ENCODE results near the gene SLC15A4.

SLC15A4 gene

DNA sequence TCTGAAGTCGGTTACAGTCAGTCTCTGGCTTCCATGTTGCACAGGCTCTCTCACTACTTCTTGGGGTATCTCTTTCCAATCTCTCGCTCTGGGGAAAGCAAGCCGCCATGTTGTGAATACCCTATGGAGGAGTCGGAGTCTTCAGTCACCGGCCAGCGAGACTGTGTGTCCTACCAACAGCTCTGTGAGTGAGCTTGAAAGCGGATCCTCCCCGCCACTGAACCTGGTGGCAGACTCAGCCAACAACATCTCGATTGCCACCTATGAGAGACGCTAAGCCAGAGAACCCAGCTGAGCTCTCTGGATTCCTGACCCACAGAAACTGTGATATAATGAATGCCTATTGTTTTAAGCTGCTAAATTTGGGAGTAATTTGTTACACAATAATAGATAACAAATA, 51.5 kb downstream of the SLC15A4 start:
- DNase-seq (ENCODE audit: low read depth): no peak
- TF ChIP-seq, protein P1, sequence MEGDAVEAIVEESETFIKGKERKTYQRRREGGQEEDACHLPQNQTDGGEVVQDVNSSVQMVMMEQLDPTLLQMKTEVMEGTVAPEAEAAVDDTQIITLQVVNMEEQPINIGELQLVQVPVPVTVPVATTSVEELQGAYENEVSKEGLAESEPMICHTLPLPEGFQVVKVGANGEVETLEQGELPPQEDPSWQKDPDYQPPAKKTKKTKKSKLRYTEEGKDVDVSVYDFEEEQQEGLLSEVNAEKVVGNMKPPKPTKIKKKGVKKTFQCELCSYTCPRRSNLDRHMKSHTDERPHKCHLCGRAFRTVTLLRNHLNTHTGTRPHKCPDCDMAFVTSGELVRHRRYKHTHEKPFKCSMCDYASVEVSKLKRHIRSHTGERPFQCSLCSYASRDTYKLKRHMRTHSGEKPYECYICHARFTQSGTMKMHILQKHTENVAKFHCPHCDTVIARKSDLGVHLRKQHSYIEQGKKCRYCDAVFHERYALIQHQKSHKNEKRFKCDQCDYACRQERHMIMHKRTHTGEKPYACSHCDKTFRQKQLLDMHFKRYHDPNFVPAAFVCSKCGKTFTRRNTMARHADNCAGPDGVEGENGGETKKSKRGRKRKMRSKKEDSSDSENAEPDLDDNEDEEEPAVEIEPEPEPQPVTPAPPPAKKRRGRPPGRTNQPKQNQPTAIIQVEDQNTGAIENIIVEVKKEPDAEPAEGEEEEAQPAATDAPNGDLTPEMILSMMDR (IDR thresholded peaks at IDR 0.05; ENCODE audit: low read length, missing control alignments): no peak
- H3K4me3 ChIP-seq (replicated peaks; ENCODE audit: low read depth, low read length): no peak overlapping the region

DNA sequence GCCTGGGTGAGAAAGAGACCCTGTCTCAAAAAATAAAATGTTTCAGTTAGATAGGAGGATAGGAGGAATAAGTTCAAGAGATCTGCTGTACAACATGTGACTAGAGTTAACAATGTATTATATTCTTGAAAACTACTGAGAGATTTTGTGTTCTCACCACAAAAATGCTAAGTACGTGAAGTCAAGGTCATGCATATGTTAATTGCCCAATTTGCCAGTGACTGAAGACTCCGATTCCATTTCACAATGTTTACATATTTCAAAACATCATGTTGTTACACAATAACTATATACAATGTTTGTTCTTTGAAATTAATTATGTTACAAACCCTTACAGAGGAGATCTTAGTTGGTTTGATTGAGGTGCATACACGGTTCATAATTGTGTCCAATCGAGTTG, 52.1 kb downstream of the SLC15A4 start:
- TF ChIP-seq, protein P1 (IDR thresholded peaks at IDR 0.05; ENCODE audit: low read length, missing control alignments): no peak
- H3K4me3 ChIP-seq (replicated peaks; ENCODE audit: low read depth, low read length): no peak overlapping the region
- DNase-seq (ENCODE audit: low read depth): no peak

DNA sequence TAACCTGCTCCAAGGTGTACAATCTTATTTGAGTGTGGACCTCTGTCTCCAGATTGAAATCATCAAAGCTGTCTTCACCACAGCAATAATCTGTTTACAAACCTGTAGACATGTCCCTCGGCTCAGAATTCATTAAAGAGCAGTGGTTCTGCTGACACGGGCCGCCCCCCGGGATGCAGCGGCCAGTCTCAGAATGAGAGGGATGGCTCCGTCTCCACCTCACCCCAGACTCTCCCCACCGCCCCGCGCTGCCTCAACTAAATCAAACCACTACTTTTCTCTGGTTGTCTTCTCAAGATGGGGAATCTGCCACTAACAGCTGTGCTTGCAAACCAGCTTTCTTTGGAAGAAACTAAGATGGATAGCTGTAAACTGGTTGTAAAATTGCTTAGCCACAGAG, 56.2 kb downstream of the SLC15A4 start:
- DNase-seq (ENCODE audit: low read depth): no peak
- no peak overlapping the region for H3K4me3 ChIP-seq (replicated peaks; ENCODE audit: low read depth, low read length)
- TF ChIP-seq, protein P1 (IDR thresholded peaks at IDR 0.05; ENCODE audit: low read length, missing control alignments): no peak

DNA sequence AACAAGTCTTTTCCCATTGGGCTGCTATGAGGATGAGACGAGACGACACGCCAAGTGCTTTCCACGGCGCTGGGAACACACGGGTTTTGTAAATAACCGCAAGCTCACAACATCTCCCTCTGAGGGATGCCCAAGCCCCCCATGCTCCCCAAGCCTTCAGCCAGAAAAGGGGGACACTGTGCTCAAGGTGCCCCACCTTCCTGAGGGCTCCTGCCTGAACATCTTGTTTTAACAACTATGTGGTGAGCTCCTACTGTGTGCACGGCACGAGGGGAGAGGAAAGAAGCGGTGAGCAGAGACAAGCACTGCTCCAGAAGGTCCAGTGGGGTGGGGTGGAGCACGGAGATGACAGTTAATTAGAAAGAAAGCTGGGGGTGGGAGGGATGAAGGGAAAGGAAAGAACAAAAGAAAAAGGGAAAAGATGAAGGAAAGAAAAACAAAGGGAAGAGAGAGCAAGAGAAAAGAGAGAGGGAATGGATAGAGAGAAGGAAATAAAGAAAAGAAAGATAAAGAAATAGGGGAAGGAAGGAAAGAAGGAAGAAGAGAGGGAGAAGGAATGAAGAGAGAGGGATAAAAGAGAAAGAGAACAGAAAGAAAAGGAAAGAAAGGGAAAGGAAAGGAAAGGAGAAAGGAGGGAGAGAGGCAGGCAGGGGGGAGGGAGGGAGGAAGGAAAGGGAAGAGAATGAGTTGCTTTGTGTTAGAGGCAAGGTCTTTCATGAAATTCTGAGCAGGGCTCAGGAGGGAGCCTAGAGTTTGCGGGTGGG, 56.8 kb downstream of the SLC15A4 start:
- DNase-seq (ENCODE audit: low read depth): no peak
- H3K4me3 ChIP-seq (replicated peaks; ENCODE audit: low read depth, low read length): no peak overlapping the region
- TF ChIP-seq, protein P1 (IDR thresholded peaks at IDR 0.05; ENCODE audit: low read length, missing control alignments): no peak

DNA sequence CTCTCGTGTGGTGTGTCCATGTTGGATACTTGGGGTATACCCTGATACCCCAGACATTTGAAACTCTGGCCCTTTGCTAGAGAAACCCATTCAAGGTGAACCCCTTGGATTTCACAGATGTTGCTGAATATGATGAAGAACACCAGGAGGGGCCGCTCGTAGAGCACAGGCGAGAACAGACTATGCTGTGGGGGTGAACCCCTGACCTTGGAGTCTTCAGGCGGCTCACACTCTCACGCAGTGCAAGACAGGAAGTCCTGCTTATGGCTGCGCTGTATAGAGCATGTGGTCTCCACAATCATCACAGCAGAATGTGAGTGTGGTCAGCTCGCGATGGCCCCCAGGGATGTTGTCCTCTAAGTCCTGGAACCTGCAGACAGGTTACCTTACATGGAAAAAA, 60.4 kb downstream of the SLC15A4 start:
- DNase-seq (ENCODE audit: low read depth): no peak
- H3K4me3 ChIP-seq (replicated peaks; ENCODE audit: low read depth, low read length): no peak overlapping the region
- TF ChIP-seq, protein P1 (IDR thresholded peaks at IDR 0.05; ENCODE audit: low read length, missing control alignments): no peak

DNA sequence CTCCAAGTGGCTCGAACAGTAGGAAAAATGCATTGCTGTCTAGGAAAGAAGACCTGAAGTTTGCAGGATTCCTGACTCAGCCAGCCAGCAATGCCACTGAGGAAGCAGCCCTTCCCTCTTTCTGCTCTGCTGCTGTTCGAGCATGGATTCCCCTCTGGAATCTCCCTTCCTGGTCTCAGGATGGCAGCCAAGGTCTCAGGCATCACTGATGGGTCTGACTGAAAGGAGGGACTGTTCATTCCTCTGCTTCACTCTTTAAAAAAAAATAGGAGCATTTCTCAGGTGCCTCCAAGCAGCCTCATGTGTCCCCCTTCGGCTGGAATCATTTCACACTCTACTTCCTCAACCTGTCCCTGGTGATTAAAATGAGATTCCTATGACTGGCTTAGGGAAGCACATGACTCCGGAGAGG, 62.4 kb downstream of the SLC15A4 start:
- TF ChIP-seq, protein P1 (IDR thresholded peaks at IDR 0.05; ENCODE audit: low read length, missing control alignments): no peak
- H3K4me3 ChIP-seq (replicated peaks; ENCODE audit: low read depth, low read length): no peak overlapping the region
- no peak for DNase-seq (ENCODE audit: low read depth)

DNA sequence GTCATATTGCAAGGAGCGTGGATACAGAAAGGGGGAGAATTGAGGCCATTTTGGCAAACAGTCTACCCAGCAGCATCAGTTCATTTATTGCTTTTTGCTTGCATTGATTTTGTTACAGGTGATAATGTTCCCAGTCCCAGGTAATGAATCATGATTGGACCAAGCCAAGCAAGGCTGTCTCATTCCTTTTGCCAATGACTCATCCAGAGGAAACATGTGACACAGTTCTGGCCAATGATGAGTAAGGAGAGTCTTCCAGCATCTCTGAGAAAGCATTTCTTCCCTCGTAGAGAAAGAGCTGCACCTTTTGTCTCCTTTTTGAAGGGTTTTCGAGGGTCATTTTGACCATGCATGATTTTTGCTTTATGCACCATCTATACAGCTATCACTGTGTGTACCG, 68.2 kb downstream of the SLC15A4 start:
- no peak overlapping the region for H3K4me3 ChIP-seq (replicated peaks; ENCODE audit: low read depth, low read length)
- no peak for DNase-seq (ENCODE audit: low read depth)
- TF ChIP-seq, protein P1 (IDR thresholded peaks at IDR 0.05; ENCODE audit: low read length, missing control alignments): no peak

Data from fibroblast of pulmonary artery (primary cell).